Neural progenitor cell (in vitro differentiated cells): ENCODE measurements around the gene ST8SIA3. TPM values are rescaled to one million over a fixed set of nuclear protein-coding genes. Genes with fewer than 3 reads are reported as not detected.

Experiments used
- DNase-seq: peaks from one replicate; pipeline ENCODE4 v3.0.0-alpha.2; 2016; ENCODE audit warnings: low spot score
- H2AFZ ChIP-seq: fragments of 200-600 bp; sonication (generic); replicated peaks from 2 replicates; pipeline ENCODE4 v1.6.1; 2016; ENCODE audit warnings: antibody characterized with exemption
- H3F3A ChIP-seq: fragments of 200-600 bp; sonication (generic); 2 replicates; pipeline ENCODE4 v1.6.1; 2016; ENCODE audit warnings: antibody characterized with exemption, low read depth
- H3K27ac ChIP-seq: fragments of 200-600 bp; sonication (generic); 2 replicates; pipeline ENCODE4 v1.5.1; 2016; ENCODE audit warnings: mild to moderate bottlenecking
- H3K27me3 ChIP-seq: fragments of 200-600 bp; sonication (generic); 2 replicates; pipeline ENCODE4 v1.6.1; 2016; ENCODE audit warnings: mild to moderate bottlenecking, moderate library complexity
- H3K36me3 ChIP-seq: fragments of 200-600 bp; sonication (generic); 2 replicates; pipeline ENCODE4 v1.5.1; 2016
- H3K4me1 ChIP-seq: fragments of 200-600 bp; sonication (generic); 2 replicates; pipeline ENCODE4 v1.6.1; 2016; ENCODE audit warnings: mixed run types
- H3K4me2 ChIP-seq: fragments of 200-600 bp; sonication (generic); 2 replicates; pipeline ENCODE4 v1.6.1; 2016
- H3K4me3 ChIP-seq: fragments of 200-600 bp; sonication (generic); 2 replicates; pipeline ENCODE4 v1.5.1; 2016
- H3K79me2 ChIP-seq: fragments of 200-600 bp; sonication (generic); 2 replicates; pipeline ENCODE4 v1.6.1; 2016; ENCODE audit warnings: low read depth
- H3K9ac ChIP-seq: fragments of 200-600 bp; sonication (generic); 2 replicates; pipeline ENCODE4 v1.6.1; 2016
- H3K9me3 ChIP-seq: fragments of 200-600 bp; sonication (generic); 2 replicates; pipeline ENCODE4 v1.5.1; 2016; ENCODE audit warnings: low read depth
- H4K20me1 ChIP-seq: fragments of 200-600 bp; sonication (generic); 2 replicates; pipeline ENCODE4 v1.6.1; 2016; ENCODE audit warnings: low read depth
- H3K27ac Mint-ChIP-seq: 3 replicates; pipeline ENCODE4 v1.8.0; 2021; ENCODE audit warnings: mixed read lengths
- H3K27me3 Mint-ChIP-seq: 2 replicates; pipeline ENCODE4 v1.8.0; 2022; ENCODE audit warnings: low read depth, mild to moderate bottlenecking, inconsistent platforms, moderate library complexity, mixed read lengths; ENCODE audit not compliant: insufficient read depth
- H3K36me3 Mint-ChIP-seq: 3 replicates; pipeline ENCODE4 v1.8.0; 2021; ENCODE audit warnings: mixed read lengths
- H3K4me1 Mint-ChIP-seq: 3 replicates; pipeline ENCODE4 v1.8.0; 2021; ENCODE audit warnings: mixed read lengths
- H3K4me3 Mint-ChIP-seq: 3 replicates; pipeline ENCODE4 v1.8.0; 2021; ENCODE audit warnings: mild to moderate bottlenecking, moderate library complexity, mixed read lengths
- H3K9me3 Mint-ChIP-seq: 3 replicates; pipeline ENCODE4 v1.8.0; 2020; ENCODE audit warnings: mixed read lengths
- CTCF ChIP-seq: fragments of 200-600 bp; sonication (generic); IDR thresholded peaks from 2 replicates; pipeline ENCODE4 v1.5.1; 2017; ENCODE audit warnings: antibody characterized with exemption, mild to moderate bottlenecking
- EZH2 ChIP-seq: fragments of 200-600 bp; sonication (generic); IDR thresholded peaks from 2 replicates; pipeline ENCODE4 v1.6.1; 2017; ENCODE audit warnings: antibody characterized with exemption, mild to moderate bottlenecking, moderate library complexity
- EZH2phosphoT487 ChIP-seq: fragments of 200-600 bp; sonication (generic); IDR thresholded peaks from 2 replicates; pipeline ENCODE4 v1.6.1; 2017; ENCODE audit warnings: antibody characterized with exemption
- total RNA-seq: library from RNA; depleted of rRNA; stranded (reverse); fragments of >200 nt; gene quantifications from 2 replicates; pipeline ENCODE4 v1.2.3, GENCODE V29; 2015; ENCODE audit warnings: low replicate concordance

ST8SIA3 gene
- total RNA-seq, 1 donor from 2014 or later: 1.2 TPM

DNA sequence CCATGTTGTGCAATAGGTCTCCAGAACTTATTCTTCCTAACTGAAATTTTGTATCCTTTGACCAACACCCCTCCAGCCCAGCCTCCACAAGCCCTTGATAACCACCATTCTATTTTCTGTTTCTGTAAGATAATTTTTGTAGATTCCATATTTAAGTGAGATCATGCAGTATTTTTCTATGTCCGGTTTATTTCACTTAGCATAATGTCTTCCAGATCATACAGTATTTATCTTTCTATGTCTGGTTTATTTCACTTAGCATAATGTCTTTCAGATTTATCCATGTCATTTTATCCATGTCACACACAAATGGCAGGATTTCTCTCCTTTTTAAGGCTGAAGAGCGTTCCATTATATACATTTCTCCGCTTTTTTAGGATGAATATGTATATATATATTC is 58.4 kb downstream of the ST8SIA3 start:
- Mint-ChIP-seq H3K27me3 (peaks cover 6% of the 10 kb centered on the region), H3K9me3 (peaks cover 3% of the 10 kb centered on the region), H3K4me3 (no peak overlapping the region), H3K4me1 (no peaks in the 10 kb centered on the region), H3K27ac (no peak overlapping the region), H3K36me3 (no peaks in the 10 kb centered on the region)
- Histone ChIP-seq H3K9me3 (no peaks in the 10 kb centered on the region), H3K4me2 (no peak overlapping the region), H3K27ac (no peak overlapping the region), H3K36me3 (no peaks in the 10 kb centered on the region), H3K79me2 (no peaks in the 10 kb centered on the region), H3K9ac (no peak overlapping the region), H3K4me3 (no peak overlapping the region), H2AFZ (no peak overlapping the region), H3K4me1 (no peaks in the 10 kb centered on the region), H3K27me3 (peaks cover 50% of the 10 kb centered on the region), H3F3A (no peaks in the 10 kb centered on the region), H4K20me1 (no peaks in the 10 kb centered on the region)
- no peak for DNase-seq
- TF ChIP-seq EZH2phosphoT487: no peak
- TF ChIP-seq EZH2: no peak
- TF ChIP-seq CTCF: no peak

DNA sequence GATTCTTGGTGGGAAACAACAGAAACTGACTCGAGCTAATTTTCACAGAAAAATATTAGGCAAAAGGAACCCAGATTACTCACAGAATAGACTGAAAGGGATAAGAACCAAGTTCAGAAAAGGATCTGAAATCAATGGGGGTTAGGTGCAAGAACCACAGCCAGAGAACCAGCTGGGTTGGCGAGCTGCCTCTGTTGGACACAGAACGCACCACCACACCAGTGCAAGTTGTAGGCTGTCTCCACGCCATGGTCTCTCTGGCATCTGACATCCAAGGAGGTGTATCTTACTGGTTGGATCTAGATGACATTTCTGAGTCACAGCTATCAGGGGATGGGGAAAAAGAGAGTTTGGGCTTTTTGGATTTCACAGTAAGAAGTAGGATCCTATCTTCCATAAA is 64.2 kb downstream of the ST8SIA3 start:
- no peaks in the 10 kb centered on the region for H3K36me3 ChIP-seq
- H3F3A ChIP-seq: no peaks in the 10 kb centered on the region
- no peak overlapping the region for H3K4me3 ChIP-seq
- peaks cover 65% of the 10 kb centered on the region for H3K27me3 ChIP-seq
- Mint-ChIP-seq H3K36me3 (no peaks in the 10 kb centered on the region), H3K27me3 (peaks cover 5% of the 10 kb centered on the region), H3K27ac (no peak overlapping the region), H3K4me3 (no peak overlapping the region), H3K4me1 (no peaks in the 10 kb centered on the region), H3K9me3 (peaks cover 7% of the 10 kb centered on the region)
- no peaks in the 10 kb centered on the region for H3K9me3 ChIP-seq
- TF ChIP-seq EZH2phosphoT487: no peak
- TF ChIP-seq EZH2: no peak
- no peak for TF ChIP-seq CTCF
- H3K9ac ChIP-seq: no peak overlapping the region
- no peaks in the 10 kb centered on the region for H4K20me1 ChIP-seq
- no peak overlapping the region for H3K4me2 ChIP-seq
- no peak overlapping the region for H2AFZ ChIP-seq
- H3K4me1 ChIP-seq: no peaks in the 10 kb centered on the region
- no peak for DNase-seq
- no peaks in the 10 kb centered on the region for H3K79me2 ChIP-seq
- H3K27ac ChIP-seq: no peak overlapping the region

Other genes with a start within 250 kb of the ST8SIA3 start
- gene BOD1L2, start 205.5 kb upstream of the ST8SIA3 start, total RNA-seq: not detected in 2 replicates
- 0.06 and 0.15 TPM in 2 replicates for gene ONECUT2, start 82.8 kb downstream of the ST8SIA3 start, total RNA-seq
- 10.9 and 16.4 TPM in 2 replicates for gene FECH, start 234.1 kb downstream of the ST8SIA3 start, total RNA-seq